H9 (cell line): ENCODE measurements around the gene VPS13A. TPM values are rescaled to one million over a fixed set of nuclear protein-coding genes. Genes with fewer than 3 reads are reported as not detected.
A peak's percentile ranks its signal among the peaks of the same experiment; 100 is the strongest.

ENCODE experiments used
- DNase-seq: peaks from one replicate; pipeline ENCODE4 v3.0.0-alpha.2; 2017
- H2AFZ ChIP-seq: one replicate; pipeline ENCODE4 v1.6.1; 2013; ENCODE audit warnings: mild to moderate bottlenecking, low read length, control low read depth, moderate library complexity
- H2AK5ac ChIP-seq: 2 replicates; pipeline ENCODE4 v1.6.1; 2013; ENCODE audit warnings: low read length, control low read depth, mixed read lengths; ENCODE audit not compliant: insufficient read length
- H2BK120ac ChIP-seq: one replicate; pipeline ENCODE4 v1.6.1; 2013; ENCODE audit warnings: low read depth, mild to moderate bottlenecking, low read length, control low read depth, inconsistent platforms; ENCODE audit not compliant: poor library complexity, severe bottlenecking
- H2BK12ac ChIP-seq: 2 replicates; pipeline ENCODE4 v1.6.1; 2013; ENCODE audit warnings: low read length, control low read depth, mixed read lengths, low read depth; ENCODE audit not compliant: insufficient read length
- H2BK15ac ChIP-seq: 2 replicates; pipeline ENCODE4 v1.6.1; 2013; ENCODE audit warnings: low read depth, low read length, control low read depth
- H2BK20ac ChIP-seq: one replicate; pipeline ENCODE4 v1.6.1; 2013; ENCODE audit warnings: low read depth, mild to moderate bottlenecking, low read length, control low read depth, inconsistent platforms; ENCODE audit not compliant: poor library complexity, severe bottlenecking
- H2BK5ac ChIP-seq: 2 replicates; pipeline ENCODE4 v1.6.1; 2013; ENCODE audit warnings: low read length, control low read depth, mixed read lengths; ENCODE audit not compliant: insufficient read length
- H3K14ac ChIP-seq: 2 replicates; pipeline ENCODE4 v1.6.1; 2013; ENCODE audit warnings: low read length, control low read depth; ENCODE audit not compliant: insufficient read depth
- H3K18ac ChIP-seq: 2 replicates; pipeline ENCODE4 v1.6.1; 2013; ENCODE audit warnings: low read depth, mild to moderate bottlenecking, mixed read lengths, low read length, control low read depth; ENCODE audit not compliant: insufficient read length
- H3K23ac ChIP-seq: 2 replicates; pipeline ENCODE4 v1.6.1; 2013; ENCODE audit warnings: low read length, control low read depth, mixed read lengths, low read depth; ENCODE audit not compliant: insufficient read length
- H3K23me2 ChIP-seq: 2 replicates; pipeline ENCODE4 v1.6.1; 2013; ENCODE audit warnings: low read depth, mild to moderate bottlenecking, mixed read lengths, low read length, control low read depth; ENCODE audit not compliant: insufficient read length, poor library complexity, severe bottlenecking
- H3K27ac ChIP-seq: 2 replicates; pipeline ENCODE4 v1.5.1; 2013; ENCODE audit warnings: low read length, control low read depth, mixed read lengths, low read depth; ENCODE audit not compliant: insufficient read length
- H3K27me3 ChIP-seq: 2 replicates; pipeline ENCODE4 v1.6.1; 2013; ENCODE audit warnings: low read length, control low read depth, inconsistent platforms; ENCODE audit not compliant: insufficient read depth
- H3K4ac ChIP-seq: 2 replicates; pipeline ENCODE4 v1.6.1; 2013; ENCODE audit warnings: low read depth, mild to moderate bottlenecking, control low read depth, inconsistent platforms, low read length, moderate library complexity
- H3K4me1 ChIP-seq: 2 replicates; pipeline ENCODE4 v1.6.1; 2013; ENCODE audit warnings: low read length, control low read depth, inconsistent platforms; ENCODE audit not compliant: insufficient read depth
- H3K4me2 ChIP-seq: 2 replicates; pipeline ENCODE4 v1.6.1; 2013; ENCODE audit warnings: low read length, control low read depth, mixed read lengths; ENCODE audit not compliant: insufficient read length, insufficient read depth
- H3K56ac ChIP-seq: 2 replicates; pipeline ENCODE4 v1.6.1; 2013; ENCODE audit warnings: low read depth, mild to moderate bottlenecking, mixed read lengths, low read length, control low read depth; ENCODE audit not compliant: insufficient read length
- H3K79me1 ChIP-seq: 2 replicates; pipeline ENCODE4 v1.6.1; 2013; ENCODE audit warnings: low read depth, mild to moderate bottlenecking, moderate library complexity, low read length, control low read depth, inconsistent platforms; ENCODE audit not compliant: insufficient read depth, poor library complexity, severe bottlenecking
- H3K79me2 ChIP-seq: 2 replicates; pipeline ENCODE4 v1.6.1; 2013; ENCODE audit warnings: low read length, control low read depth, inconsistent platforms; ENCODE audit not compliant: insufficient read depth
- H3K9ac ChIP-seq: 2 replicates; pipeline ENCODE4 v1.6.1; 2013; ENCODE audit warnings: low read length, control low read depth, mixed read lengths; ENCODE audit not compliant: insufficient read length; ENCODE audit errors: extremely low read depth
- H3K9me3 ChIP-seq: one replicate; pipeline ENCODE4 v1.6.1; 2013; ENCODE audit warnings: low read depth, low read length, inconsistent platforms; ENCODE audit not compliant: control insufficient read depth
- H3T11ph ChIP-seq: one replicate; pipeline ENCODE4 v1.6.1; 2013; ENCODE audit warnings: mild to moderate bottlenecking, low read length, control low read depth, inconsistent platforms
- H4K20me1 ChIP-seq: one replicate; pipeline ENCODE4 v1.6.1; 2013; ENCODE audit not compliant: control insufficient read depth, insufficient read length, insufficient read depth
- H4K5ac ChIP-seq: 2 replicates; pipeline ENCODE4 v1.6.1; 2013; ENCODE audit warnings: low read depth, mild to moderate bottlenecking, mixed read lengths, low read length, control low read depth; ENCODE audit not compliant: insufficient read length
- H4K8ac ChIP-seq: replicated peaks from 2 replicates; pipeline ENCODE4 v1.6.1; 2013; ENCODE audit warnings: low read length, control low read depth, mixed read lengths, low read depth; ENCODE audit not compliant: insufficient read length
- H4K91ac ChIP-seq: 2 replicates; pipeline ENCODE4 v1.6.1; 2013; ENCODE audit warnings: low read depth, mild to moderate bottlenecking, moderate library complexity, mixed read lengths, low read length, control low read depth; ENCODE audit not compliant: insufficient read length
- H3K27ac Mint-ChIP-seq, 3 experiments: 2 replicates in 2 of 3; 3 replicates in 1 of 3; pipeline ENCODE4 v1.8.0; 2020 to 2021; ENCODE audit warnings: mixed read lengths in 3 of 3, mild to moderate bottlenecking in 1 of 3, moderate library complexity in 1 of 3
- H3K27me3 Mint-ChIP-seq: 2 replicates; pipeline ENCODE4 v1.8.0; 2021; ENCODE audit warnings: low read depth, mild to moderate bottlenecking, moderate library complexity, mixed read lengths
- H3K36me3 Mint-ChIP-seq, 3 experiments: 2 replicates in 2 of 3; 3 replicates in 1 of 3; pipeline ENCODE4 v1.8.0; 2020 to 2021; ENCODE audit warnings: low read depth in 3 of 3, mixed read lengths in 3 of 3; ENCODE audit not compliant: insufficient read depth in 1 of 3
- H3K4me1 Mint-ChIP-seq, 2 experiments: 2 replicates each; pipeline ENCODE4 v1.8.0; 2020; ENCODE audit warnings: mixed read lengths in 2 of 2
- H3K4me3 Mint-ChIP-seq, 2 experiments: 2 replicates in 1 of 2; 3 replicates in 1 of 2; pipeline ENCODE4 v1.8.0; 2020 to 2021; ENCODE audit warnings: mild to moderate bottlenecking in 2 of 2, mixed read lengths in 2 of 2, moderate library complexity in 1 of 2
- H3K9me3 Mint-ChIP-seq, 2 experiments: 2 replicates in 1 of 2; 3 replicates in 1 of 2; pipeline ENCODE4 v1.8.0; 2020; ENCODE audit warnings: mild to moderate bottlenecking in 2 of 2, mixed read lengths in 2 of 2, moderate library complexity in 1 of 2
- CTCF ChIP-seq: fragments of 200-600 bp; sonication (generic); conservative IDR thresholded peaks from 3 replicates; pipeline ENCODE4 v1.8.0; 2021; ENCODE audit warnings: antibody characterized with exemption, mild to moderate bottlenecking
- WGBS: extraction: QIAGEN DNeasy Blood & Tissue Kit; methylation state at CpG from one replicate; pipeline ENCODE4 v1.1.7; 2013; ENCODE audit warnings: missing lambda C conversion rate, low lambda C conversion rate, mixed read lengths; ENCODE audit not compliant: insufficient read length; ENCODE audit errors: extremely low coverage; 5-methylcytosine and 5-hydroxymethylcytosine counted together
- total RNA-seq: library from RNA; stranded (reverse); gene quantifications from 2 replicates; pipeline ENCODE4 v1.2.1, GENCODE V29; 2021

Gene VPS13A
- total RNA-seq, 1 experiment from 2014 or later: 34.0 TPM

- Histone ChIP-seq H4K20me1 (no peaks in the 10 kb centered on the region), H2BK120ac (no peak overlapping the region), H3K4ac (no peak overlapping the region), H3K23me2 (no peaks in the 10 kb centered on the region), H2AK5ac (no peak overlapping the region), H3K27ac (no peak overlapping the region), H3K4me2 (no peak overlapping the region), H3T11ph (no peak overlapping the region), H4K5ac (no peak overlapping the region), H2BK20ac (no peak overlapping the region), H3K23ac (no peak overlapping the region), H3K9me3 (no peaks in the 10 kb centered on the region), H3K79me1 (no peaks in the 10 kb centered on the region), H4K8ac (no peak overlapping the region), H4K91ac (no peak overlapping the region), H3K56ac (no peak overlapping the region), H3K18ac (no peak overlapping the region), H3K9ac (no peak overlapping the region), H3K4me1 (peaks cover 5% of the 10 kb centered on the region; the same call in 1 of the 2 replicates), H2BK12ac (no peak overlapping the region), H3K27me3 (no peaks in the 10 kb centered on the region), H3K79me2 (no peaks in the 10 kb centered on the region), H2AFZ (no peak overlapping the region), H2BK15ac (no peak overlapping the region), H2BK5ac (no peak overlapping the region), H3K14ac (no peak overlapping the region)
- peaks cover 16 to 22% of the 10 kb centered on the region in 2 experiments for H3K4me1 Mint-ChIP-seq
- H3K27me3 Mint-ChIP-seq: no peaks in the 10 kb centered on the region; the same call in 1 of the 2 replicates
- H3K9me3 Mint-ChIP-seq: peaks cover 0 to 1% of the 10 kb centered on the region in 2 experiments; a peak in 1 of 5 replicates
- WGBS: no CpG with 5 or more reads among the region's 10 CpGs
- peak overlapping the region in 1 of 2 experiments; percentile 24; a peak in 2 of 5 replicates for H3K4me3 Mint-ChIP-seq
- peak overlapping the region in 2 of 3 experiments; percentile 30 to 83; a peak in 4 of 7 replicates for H3K27ac Mint-ChIP-seq
- DNase-seq: peak; percentile 73
- 0 out of 7 replicates have a peak, but pooled peaks cover 0 to 2% (median 0%) of the 10 kb centered on the region in 3 experiments for H3K36me3 Mint-ChIP-seq
- TF ChIP-seq CTCF: no peak
Measured at GRCh38 chr9:77440057-77440456, 262.7 kb downstream of the VPS13A start.
